Measurements from ENCODE around the gene ARL13B.

GRCh38 chr3:93988283-93988682, 8.3 kb downstream of the ARL13B start:
- TF ChIP-seq CTCF (IDR thresholded peaks at IDR 0.05) (no peak), EZH2 (IDR thresholded peaks at IDR 0.05; ENCODE audit: borderline replicate concordance, insufficient read depth, low read depth, low read length, poor library complexity, severe bottlenecking) (no peak)
